Activated T-helper 1 cell treated with anti-CD3 and anti-CD28 coated beads, Interleukin-2, amount 50 U/mL, for 16 hours (primary cell): ENCODE data around the gene MXRA7.

Experiments used
- DNase-seq, 2 donors: peaks; one replicate each; pipeline ENCODE4 v3.0.0-alpha.2; 2020; ENCODE audit warnings: low read depth in 1 of 2, low spot score in 1 of 2

The MXRA7 gene

GRCh38 chr17:76679239-76679638 is 31.5 kb downstream of the MXRA7 start:
- no peak for DNase-seq

- DNase-seq, result no peak
Observed at GRCh38 chr17:76678330-76678729, 32.4 kb downstream of the MXRA7 start.

- no peak for DNase-seq
Observed at GRCh38 chr17:76677406-76677805, 33.4 kb downstream of the MXRA7 start.

GRCh38 chr17:76676629-76677028 is 34.1 kb downstream of the MXRA7 start:
- no peak for DNase-seq

- no peak for DNase-seq
Observed at GRCh38 chr17:76675648-76676047, 35.1 kb downstream of the MXRA7 start.

GRCh38 chr17:76674600-76674999 is 36.2 kb downstream of the MXRA7 start:
- no peak for DNase-seq

GRCh38 chr17:76673729-76674128 is 37.0 kb downstream of the MXRA7 start:
- DNase-seq, result no peak

GRCh38 chr17:76672892-76673291 is 37.9 kb downstream of the MXRA7 start:
- DNase-seq, result no peak

GRCh38 chr17:76672270-76672851 is 38.4 kb downstream of the MXRA7 start:
- DNase-seq, result no peak

GRCh38 chr17:76671912-76672262 is 38.9 kb downstream of the MXRA7 start:
- DNase-seq, result no peak

- peak; percentile 97 for DNase-seq
Observed at GRCh38 chr17:76671123-76671911, 39.4 kb downstream of the MXRA7 start.

- no peak for DNase-seq
Observed at GRCh38 chr17:76670718-76671122, 40.0 kb downstream of the MXRA7 start.

GRCh38 chr17:76670020-76670717 is 40.6 kb downstream of the MXRA7 start:
- DNase-seq, result no peak

GRCh38 chr17:76667786-76668453 is 42.8 kb downstream of the MXRA7 start:
- DNase-seq, result no peak

- DNase-seq, result no peak
Observed at GRCh38 chr17:76667491-76667755, 43.3 kb downstream of the MXRA7 start.

- DNase-seq, result no peak
Observed at GRCh38 chr17:76660656-76661042, 50.1 kb downstream of the MXRA7 start.

- no peak for DNase-seq
Observed at GRCh38 chr17:76659928-76660655, 50.7 kb downstream of the MXRA7 start.

- DNase-seq, result no peak
Observed at GRCh38 chr17:76658242-76658662, 52.5 kb downstream of the MXRA7 start.

GRCh38 chr17:76657505-76658241 is 53.1 kb downstream of the MXRA7 start:
- DNase-seq, result no peak

- DNase-seq, result no peak
Observed at GRCh38 chr17:76654408-76654807, 56.4 kb downstream of the MXRA7 start.

GRCh38 chr17:76650504-76650903 is 60.3 kb downstream of the MXRA7 start:
- DNase-seq, result no peak
